ENCODE results near the gene PGA5.
"Not testable (repeated sequence)": the region's sequence is repeated elsewhere in the genome, so short reads cannot be mapped to it uniquely, and the experiment has no call there.

PGA5 gene

GRCh38 chr11:61229458-61229857 lies 11.5 kb upstream of the PGA5 start:
- not testable (repeated sequence) for DNase-seq

GRCh38 chr11:61231033-61231432 lies 9.9 kb upstream of the PGA5 start:
- not testable (repeated sequence) for DNase-seq

DNA sequence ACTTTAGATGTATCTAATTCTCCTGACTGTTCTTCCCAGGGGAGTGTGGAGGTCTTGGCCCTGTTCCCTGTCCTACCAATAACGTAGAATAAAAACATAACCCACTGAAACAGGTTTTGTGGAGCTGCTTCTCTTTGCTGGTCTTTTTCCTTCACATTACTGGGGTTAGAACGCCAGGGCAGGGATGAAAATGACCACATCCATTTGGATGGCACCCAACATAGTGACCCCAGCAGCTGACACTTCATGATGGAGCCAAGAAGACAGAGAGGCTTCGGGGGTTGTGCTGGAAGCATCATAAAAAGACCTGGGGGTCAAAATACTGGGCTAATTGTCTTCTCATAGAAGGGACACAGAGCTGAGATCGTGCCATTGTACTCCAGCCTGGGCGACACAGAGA lies 9.4 kb upstream of the PGA5 start:
- DNase-seq = not testable (repeated sequence)

DNA sequence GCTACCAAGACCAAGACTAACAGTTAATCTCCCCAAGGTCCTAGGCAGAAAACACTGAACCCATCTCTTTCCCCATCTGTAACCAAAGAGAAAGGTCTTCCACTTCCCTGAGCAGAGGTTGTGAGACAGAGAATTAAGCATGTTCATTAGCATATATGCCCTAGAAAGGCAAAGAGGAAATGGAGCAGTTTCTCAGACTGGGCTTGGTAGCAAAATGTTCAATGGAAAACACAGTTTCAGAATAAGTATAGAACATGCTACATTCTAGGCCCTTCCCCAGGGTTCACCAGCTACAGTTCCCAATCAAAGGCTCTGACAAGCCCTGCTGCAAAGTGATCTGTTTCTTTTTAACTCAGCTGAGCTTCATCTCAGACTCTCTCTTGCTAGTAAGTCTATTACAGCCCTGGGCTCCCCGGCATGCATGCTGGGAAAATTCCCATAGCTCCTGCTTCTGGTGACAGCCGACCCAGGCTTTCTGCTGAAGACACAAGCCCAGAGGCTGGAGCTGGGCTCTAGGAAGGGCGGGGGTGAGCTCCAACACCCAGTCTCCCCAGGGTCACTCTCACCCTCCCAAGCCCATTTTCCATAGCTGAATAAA lies 8.3 kb upstream of the PGA5 start:
- DNase-seq = not testable (repeated sequence)

GRCh38 chr11:61237130-61237529 lies 3.8 kb upstream of the PGA5 start:
- DNase-seq = not testable (repeated sequence)

DNA sequence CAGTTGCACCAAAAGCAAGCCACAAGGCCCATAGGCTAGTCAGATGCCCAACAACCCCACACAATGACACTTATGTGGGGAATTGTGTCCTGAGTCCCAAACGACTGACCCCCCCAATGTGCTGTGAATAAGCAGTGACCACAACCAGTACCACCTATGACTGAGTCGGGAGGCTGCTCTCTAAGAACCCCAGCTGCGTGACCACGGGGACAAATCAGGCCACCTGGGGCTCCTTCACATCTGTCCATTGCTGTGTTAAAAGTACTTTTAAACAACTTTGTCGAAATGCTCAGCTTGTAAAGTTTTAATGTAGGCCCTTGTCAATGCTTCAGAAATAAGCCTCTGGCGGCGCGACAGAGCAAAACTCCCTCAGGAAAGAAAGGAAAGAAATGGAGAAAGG lies 687 bp upstream of the PGA5 start:
- not testable (repeated sequence) for DNase-seq

DNA sequence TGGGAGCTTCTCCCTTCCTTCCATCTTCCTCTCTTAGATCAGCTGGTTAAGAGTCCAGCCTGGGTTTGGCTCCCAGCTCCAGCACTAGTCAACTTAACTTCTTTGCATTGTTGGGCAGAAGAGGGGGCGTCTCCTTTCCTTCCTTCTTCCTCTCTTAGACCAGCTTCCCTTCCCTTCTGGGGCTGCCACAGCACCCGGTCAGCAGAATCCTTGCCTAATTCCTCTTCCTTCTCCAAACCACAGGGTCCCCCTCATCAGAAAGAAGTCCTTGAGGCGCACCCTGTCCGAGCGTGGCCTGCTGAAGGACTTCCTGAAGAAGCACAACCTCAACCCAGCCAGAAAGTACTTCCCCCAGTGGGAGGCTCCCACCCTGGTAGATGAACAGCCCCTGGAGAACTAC lies 551 bp downstream of the PGA5 start:
- not testable (repeated sequence) for DNase-seq

DNA sequence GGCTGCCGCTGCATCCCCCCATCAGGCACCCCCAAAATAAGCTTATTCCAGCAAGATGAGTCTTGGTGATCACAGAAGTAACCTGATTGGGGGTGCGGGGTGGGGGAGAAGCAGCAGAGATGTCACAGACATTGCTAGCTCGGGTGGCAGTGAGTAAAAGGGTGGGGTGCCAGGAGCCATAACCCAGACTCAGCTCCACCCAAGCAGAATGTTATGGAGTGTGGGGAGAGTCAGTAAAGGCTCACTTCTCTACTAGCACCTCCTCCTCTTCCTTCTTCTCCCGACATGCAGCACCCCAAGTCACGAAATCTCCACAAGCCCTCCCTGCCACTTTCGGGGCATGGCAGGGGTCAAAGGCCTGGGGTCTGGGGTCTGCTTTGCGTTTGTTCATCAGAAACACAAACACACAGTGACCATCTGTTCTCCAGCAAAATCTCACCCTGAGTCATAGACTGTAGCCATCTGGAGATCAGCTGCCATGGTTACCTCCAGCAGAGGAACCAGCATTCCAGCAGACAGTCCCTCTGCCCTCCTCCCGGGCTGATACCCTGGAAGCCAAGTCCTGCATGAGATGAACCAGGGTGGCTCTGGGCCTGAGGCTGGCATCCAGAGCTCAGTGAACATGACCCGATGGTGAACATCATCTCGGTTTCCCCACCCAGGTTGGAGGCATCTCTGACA lies 4.4 kb downstream of the PGA5 start:
- not testable (repeated sequence) for DNase-seq

DNA sequence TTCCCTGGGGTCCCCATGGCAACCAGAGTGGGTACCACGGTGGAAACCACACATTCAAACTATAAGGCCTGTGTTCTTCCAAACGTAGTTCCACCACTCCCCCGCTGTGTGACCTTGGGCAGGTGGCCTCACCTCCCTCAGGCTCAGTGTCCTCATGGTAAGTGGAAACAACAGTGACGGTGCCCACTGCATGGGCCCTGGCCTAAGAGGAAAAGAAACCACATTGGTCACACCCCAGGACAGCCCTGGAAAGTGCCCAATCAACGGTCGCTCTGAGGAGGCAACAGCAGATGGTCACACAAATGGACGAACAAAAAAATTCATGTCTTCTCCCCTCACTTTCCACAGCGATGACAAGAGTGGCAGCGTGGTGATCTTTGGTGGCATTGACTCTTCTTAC lies 7.1 kb downstream of the PGA5 start:
- not testable (repeated sequence) for DNase-seq

- not testable (repeated sequence) for DNase-seq
Measured at GRCh38 chr11:61249201-61249600, 8.2 kb downstream of the PGA5 start.

- DNase-seq = not testable (repeated sequence)
Measured at GRCh38 chr11:61250796-61251765, 10.1 kb downstream of the PGA5 start.

DNA sequence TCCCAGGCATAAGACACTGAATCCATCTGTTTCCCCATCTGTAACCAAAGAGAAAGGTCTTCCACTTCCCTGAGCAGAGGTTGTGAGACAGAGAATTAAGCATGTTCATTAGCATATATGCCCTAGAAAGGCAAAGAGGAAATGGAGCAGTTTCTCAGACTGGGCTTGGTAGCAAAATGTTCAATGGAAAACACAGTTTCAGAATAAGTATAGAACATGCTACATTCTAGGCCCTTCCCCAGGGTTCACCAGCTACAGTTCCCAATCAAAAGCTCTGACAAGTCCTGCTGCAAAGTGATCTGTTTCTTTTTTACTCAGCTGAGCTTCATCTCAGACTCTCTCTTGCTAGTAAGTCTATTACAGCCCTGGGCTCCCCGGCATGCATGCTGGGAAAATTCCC lies 11.4 kb downstream of the PGA5 start:
- not testable (repeated sequence) for DNase-seq

DNA sequence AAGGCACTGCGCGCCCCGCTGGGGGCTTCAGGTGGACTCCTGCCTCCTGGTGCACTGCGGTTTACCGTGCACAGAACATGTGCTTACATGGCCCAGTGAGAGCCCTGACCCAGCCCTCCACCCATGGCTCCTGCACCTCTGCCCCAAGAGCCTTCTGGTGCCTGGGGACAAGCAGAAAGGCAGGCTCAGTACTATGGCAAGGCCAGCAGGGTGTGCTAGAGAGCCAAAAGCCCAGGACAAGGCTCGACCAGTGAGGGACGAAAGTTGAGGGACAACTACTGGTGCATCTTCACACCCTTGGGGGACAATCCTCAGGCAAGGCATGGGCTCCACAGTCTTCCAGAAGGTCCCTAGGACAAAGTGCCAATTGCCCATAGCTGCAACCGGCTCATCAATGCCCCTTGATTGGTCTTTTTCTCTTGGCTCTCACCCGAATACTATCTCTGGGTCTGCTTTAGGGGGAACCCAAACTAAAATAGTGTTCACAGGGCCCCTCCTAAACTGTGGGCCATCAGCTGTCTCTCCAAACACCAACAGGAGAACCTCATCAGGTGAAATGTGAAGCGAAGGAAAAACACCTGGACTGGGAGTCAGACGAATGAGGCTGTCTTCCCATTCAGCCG lies 13.5 kb downstream of the PGA5 start:
- peak; percentile 60 for DNase-seq

DNA sequence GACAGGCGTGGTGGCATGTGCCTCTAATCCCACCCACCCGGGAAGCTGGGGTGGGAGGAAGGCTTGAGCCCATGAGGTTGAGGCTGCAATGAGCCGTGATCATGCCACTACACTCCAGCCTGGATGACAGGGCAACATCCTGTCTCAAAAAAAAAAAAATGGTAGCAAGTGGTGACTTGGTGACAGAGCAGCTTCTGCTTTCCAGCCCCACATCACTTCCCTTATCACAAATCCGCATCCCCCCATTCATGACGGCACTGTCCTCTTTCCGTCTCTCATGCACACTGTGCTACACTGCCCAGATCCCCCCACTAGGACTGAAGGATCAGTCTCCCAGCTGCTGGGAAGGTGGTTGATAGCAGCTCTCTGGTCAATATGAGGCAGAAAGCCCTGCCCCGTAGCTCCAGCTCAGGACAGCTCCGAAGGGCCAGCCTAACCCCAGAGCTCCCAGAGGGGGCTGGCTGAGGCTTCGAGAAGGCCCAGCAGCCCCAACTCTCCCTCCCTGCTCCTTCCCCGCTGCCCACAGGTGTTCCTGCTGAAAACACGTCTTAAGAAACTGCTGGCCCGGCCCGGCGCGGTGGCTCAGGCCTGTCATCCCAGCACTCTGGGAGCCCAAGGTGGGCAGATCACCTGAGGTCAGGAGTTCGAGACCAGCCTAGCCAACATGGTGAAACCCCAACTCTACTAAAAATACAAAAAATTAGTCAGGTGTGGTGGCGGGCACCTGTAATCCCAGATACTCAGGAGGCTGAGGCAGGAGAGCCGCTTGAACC lies 15.9 kb downstream of the PGA5 start:
- DNase-seq = peak; percentile 20

GRCh38 chr11:61258546-61258945 lies 17.6 kb downstream of the PGA5 start:
- no peak for DNase-seq

- DNase-seq = no peak
Measured at GRCh38 chr11:61259363-61259762, 18.4 kb downstream of the PGA5 start.

DNA sequence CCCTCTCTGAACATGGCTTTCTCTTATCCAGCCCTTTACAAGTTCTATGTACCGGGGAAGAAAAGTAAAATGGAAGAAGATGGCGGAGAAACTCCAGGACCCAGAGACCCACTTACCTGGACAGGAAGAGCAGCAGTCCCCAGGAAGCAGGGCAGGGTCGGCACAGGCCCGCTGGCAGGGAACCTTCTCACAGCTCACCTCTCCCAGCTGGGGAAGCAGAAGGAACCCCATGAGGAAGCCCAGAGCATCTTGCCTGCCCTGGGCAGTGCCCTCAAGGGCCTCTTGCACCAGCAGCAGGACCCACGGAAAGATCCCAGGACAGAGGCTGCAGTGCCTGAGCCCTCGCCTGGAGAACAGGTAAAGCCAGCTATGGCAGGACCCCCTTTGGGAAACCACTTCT lies 23.4 kb downstream of the PGA5 start:
- no peak for DNase-seq

DNA sequence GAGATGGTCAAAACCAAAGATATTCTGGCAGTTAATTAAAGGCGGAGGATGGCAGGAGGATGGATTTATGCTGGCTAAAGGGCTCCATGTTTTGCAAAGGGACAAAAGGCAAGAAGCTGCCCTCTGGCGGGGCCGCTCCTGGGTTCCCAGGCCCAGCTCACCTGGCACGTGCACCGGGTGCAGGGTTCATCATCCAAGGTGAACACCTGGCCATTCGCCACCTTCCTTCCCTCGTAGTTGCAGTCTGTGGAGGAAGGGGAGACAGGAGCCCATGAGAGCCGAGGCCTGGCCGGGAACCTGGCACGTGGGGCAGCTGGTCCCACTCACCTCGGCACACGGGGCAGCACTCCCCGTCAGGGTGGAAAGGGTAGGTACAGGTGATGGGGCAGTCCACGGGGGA lies 23.8 kb downstream of the PGA5 start:
- no peak for DNase-seq

DNA sequence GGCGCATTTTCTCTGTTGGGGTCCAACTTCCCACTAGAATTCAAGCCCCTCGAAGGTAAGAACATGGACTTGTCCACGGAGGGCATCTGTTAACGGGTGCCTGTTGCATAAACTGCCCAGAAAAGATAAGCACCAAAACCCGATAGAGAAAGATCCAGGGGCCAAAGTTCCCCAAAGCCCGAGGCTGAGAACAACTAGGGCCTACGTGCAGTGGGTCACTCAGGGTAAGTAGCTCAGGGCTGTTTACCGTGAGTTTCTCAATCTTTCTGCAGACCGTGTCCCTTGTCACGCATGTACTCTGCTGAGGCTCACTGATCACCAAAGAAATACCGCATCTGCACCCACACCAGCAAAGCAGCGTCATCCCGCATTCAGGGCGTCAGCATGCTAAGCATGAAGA lies 24.4 kb downstream of the PGA5 start:
- no peak for DNase-seq

GRCh38 chr11:61266602-61267001 lies 25.6 kb downstream of the PGA5 start:
- no peak for DNase-seq

- no peak for DNase-seq
Measured at GRCh38 chr11:61267437-61267841, 26.5 kb downstream of the PGA5 start.

DNA sequence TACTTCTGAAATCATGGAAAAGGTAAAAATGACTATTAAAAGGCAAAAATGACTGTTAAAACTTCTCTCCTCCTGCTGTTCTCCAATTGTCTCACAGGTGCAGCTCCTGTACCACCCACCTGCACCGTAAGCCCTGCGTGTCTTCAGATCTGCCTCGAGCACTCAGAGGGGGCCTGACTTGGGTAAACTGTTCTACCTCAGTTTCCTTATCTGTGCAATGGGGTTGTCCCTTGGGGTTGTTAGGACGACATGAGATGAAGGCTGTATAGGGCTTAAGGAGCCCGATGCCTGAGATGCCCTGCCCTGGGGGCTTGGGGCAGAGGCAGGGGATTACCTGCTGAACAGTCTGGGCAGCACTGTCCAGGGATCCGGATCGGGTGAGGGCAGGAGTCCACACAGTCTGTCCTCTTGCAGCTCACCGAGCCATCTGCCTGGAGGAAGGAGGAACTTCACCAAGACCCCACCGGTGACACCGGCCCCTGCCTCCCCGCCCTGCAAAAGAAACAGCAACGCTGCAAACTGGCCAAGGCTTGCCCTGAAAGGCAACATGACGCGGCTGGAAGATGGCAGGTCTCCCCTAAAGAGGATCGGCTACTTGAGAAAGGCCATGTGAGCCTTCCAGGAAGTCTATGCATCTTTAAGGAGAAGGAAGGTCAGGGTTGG lies 27.7 kb downstream of the PGA5 start:
- DNase-seq = no peak

Measured in CD4-positive, alpha-beta T cell treated with Interleukin-15 for 1 hour (primary cell).